HEK293 (cell line): ENCODE results near the gene FSTL4.

Experiments
- CTCF ChIA-PET: fragments of 350-600 bp; formaldehyde crosslinking; extraction: SDS; loops from one replicate; lab custom pipeline; 2021; ENCODE audit warnings: antibody characterized with exemption; lab: Yijun Ruan, JAX
- POLR2A ChIA-PET: fragments of 300-600 bp; formaldehyde crosslinking; extraction: SDS; loops from one replicate; lab custom pipeline; 2020; ENCODE audit warnings: antibody characterized with exemption, inconsistent platforms; lab: Yijun Ruan, JAX
- H3K27ac ChIP-seq: fragments of 200-500 bp; sonication (Bioruptor generic); 2 replicates; pipeline ENCODE4 v1.5.1; 2014; ENCODE audit warnings: low read depth, low read length, control low read depth, inconsistent platforms; ENCODE audit errors: extremely low read depth
- H3K36me3 ChIP-seq, 2 experiments: fragments of 200-500 bp in 1 of 2; sonication (Bioruptor generic) in 1 of 2; 1 replicate in 1 of 2; 2 replicates in 1 of 2; pipeline ENCODE4 v1.5.1; 2014 to 2017; ENCODE audit warnings: inconsistent platforms in 2 of 2, low read length in 2 of 2; ENCODE audit not compliant: control insufficient read depth in 2 of 2, insufficient read depth in 1 of 2
- H3K4me1 ChIP-seq: fragments of 200-500 bp; sonication (Bioruptor generic); 2 replicates; pipeline ENCODE4 v1.5.1; 2014; ENCODE audit warnings: mild to moderate bottlenecking, low read length, inconsistent platforms; ENCODE audit not compliant: control insufficient read depth, insufficient read depth
- H3K4me3 ChIP-seq: 2 replicates; pipeline ENCODE4 v1.5.1; 2011; ENCODE audit warnings: low read depth, mild to moderate bottlenecking, control low read depth, low read length, moderate library complexity
- H3K9me3 ChIP-seq: fragments of 200-500 bp; sonication (Bioruptor generic); 2 replicates; pipeline ENCODE4 v1.5.1; 2014; ENCODE audit warnings: low read depth, low read length, inconsistent platforms; ENCODE audit not compliant: control insufficient read depth, insufficient read depth
- GLIS2 ChIP-seq: fragments of 450-650 bp; formaldehyde crosslinking; IDR thresholded peaks from 2 replicates; pipeline ENCODE4 v1.5.1; 2016; ENCODE audit warnings: missing biosample characterization, missing genetic modification characterization
- KLF8 ChIP-seq: fragments of 450-650 bp; formaldehyde crosslinking; IDR thresholded peaks from 2 replicates; pipeline ENCODE4 v1.5.1; 2016; ENCODE audit warnings: missing biosample characterization, missing genetic modification characterization
- MEIS1 ChIP-seq: sonication (generic); formaldehyde crosslinking; IDR thresholded peaks from 2 replicates; pipeline ENCODE4 v1.8.1; 2022; ENCODE audit warnings: missing genetic modification reagents, mild to moderate bottlenecking, borderline replicate concordance
- MYNN ChIP-seq: fragments of 450-650 bp; formaldehyde crosslinking; IDR thresholded peaks from 2 replicates; pipeline ENCODE4 v1.5.1; 2016; ENCODE audit warnings: missing biosample characterization, missing genetic modification characterization, borderline replicate concordance
- PRDM10 ChIP-seq: fragments of 450-650 bp; formaldehyde crosslinking; IDR thresholded peaks from 2 replicates; pipeline ENCODE4 v1.5.1; 2016; ENCODE audit warnings: missing biosample characterization, missing genetic modification characterization
- REPIN1 ChIP-seq: fragments of 450-650 bp; formaldehyde crosslinking; IDR thresholded peaks from 2 replicates; pipeline ENCODE4 v1.5.1; 2017; ENCODE audit warnings: missing biosample characterization, missing genetic modification characterization, low read depth
- SP7 ChIP-seq: fragments of 450-650 bp; formaldehyde crosslinking; IDR thresholded peaks from 2 replicates; pipeline ENCODE4 v1.5.1; 2016; ENCODE audit warnings: missing biosample characterization, missing genetic modification characterization
- ZBTB17 ChIP-seq: fragments of 450-650 bp; formaldehyde crosslinking; IDR thresholded peaks from 2 replicates; pipeline ENCODE4 v1.5.1; 2016; ENCODE audit warnings: missing biosample characterization, missing genetic modification characterization
- ZBTB21 ChIP-seq: fragments of 450-650 bp; formaldehyde crosslinking; IDR thresholded peaks from 2 replicates; pipeline ENCODE4 v1.5.1; 2017; ENCODE audit warnings: missing biosample characterization, missing genetic modification characterization
- ZNF146 ChIP-seq: fragments of 450-650 bp; formaldehyde crosslinking; IDR thresholded peaks from 2 replicates; pipeline ENCODE4 v1.5.1; 2016; ENCODE audit warnings: missing biosample characterization, missing genetic modification characterization
- ZNF335 ChIP-seq: fragments of 450-650 bp; formaldehyde crosslinking; conservative IDR thresholded peaks from 2 replicates; pipeline ENCODE4 v1.5.1; 2016; ENCODE audit warnings: missing biosample characterization, missing genetic modification characterization
- ZNF366 ChIP-seq: fragments of 450-650 bp; formaldehyde crosslinking; conservative IDR thresholded peaks from 2 replicates; pipeline ENCODE4 v1.5.1; 2016; ENCODE audit warnings: missing biosample characterization, missing genetic modification characterization
- ZNF48 ChIP-seq: fragments of 450-650 bp; formaldehyde crosslinking; IDR thresholded peaks from 2 replicates; pipeline ENCODE4 v1.5.1; 2016; ENCODE audit warnings: missing biosample characterization, missing genetic modification characterization
- ZNF510 ChIP-seq: fragments of 450-650 bp; formaldehyde crosslinking; IDR thresholded peaks from 2 replicates; pipeline ENCODE4 v1.5.1; 2018; ENCODE audit warnings: mild to moderate bottlenecking, missing genetic modification characterization, missing biosample characterization; ENCODE audit not compliant: insufficient replicate concordance
- ZNF521 ChIP-seq: fragments of 450-650 bp; formaldehyde crosslinking; IDR thresholded peaks from 2 replicates; pipeline ENCODE4 v1.5.1; 2017; ENCODE audit warnings: missing biosample characterization, mild to moderate bottlenecking, missing genetic modification characterization
- ZNF544 ChIP-seq: fragments of 450-650 bp; formaldehyde crosslinking; IDR thresholded peaks from 2 replicates; pipeline ENCODE4 v1.5.0; 2017; ENCODE audit warnings: missing biosample characterization, missing genetic modification characterization
- ZNF610 ChIP-seq: fragments of 450-650 bp; formaldehyde crosslinking; IDR thresholded peaks from 2 replicates; pipeline ENCODE4 v1.5.1; 2016; ENCODE audit warnings: missing biosample characterization, missing genetic modification characterization, borderline replicate concordance
- ZNF623 ChIP-seq: fragments of 450-650 bp; formaldehyde crosslinking; IDR thresholded peaks from 2 replicates; pipeline ENCODE4 v1.5.1; 2016; ENCODE audit warnings: missing biosample characterization, missing genetic modification characterization
- ZNF639 ChIP-seq: fragments of 450-650 bp; formaldehyde crosslinking; IDR thresholded peaks from 2 replicates; pipeline ENCODE4 v1.5.1; 2016; ENCODE audit warnings: missing biosample characterization, missing genetic modification characterization
- ZNF654 ChIP-seq: fragments of 450-650 bp; formaldehyde crosslinking; IDR thresholded peaks from 2 replicates; pipeline ENCODE4 v1.5.1; 2016; ENCODE audit warnings: low read depth, missing biosample characterization, missing genetic modification characterization
- ZNF768 ChIP-seq: fragments of 450-650 bp; formaldehyde crosslinking; IDR thresholded peaks from 2 replicates; pipeline ENCODE4 v1.5.1; 2018; ENCODE audit warnings: missing biosample characterization, mild to moderate bottlenecking, missing genetic modification characterization
- ZNF791 ChIP-seq: fragments of 450-650 bp; formaldehyde crosslinking; IDR thresholded peaks from 2 replicates; pipeline ENCODE4 v1.5.1; 2016; ENCODE audit warnings: missing biosample characterization, missing genetic modification characterization
- ZNF843 ChIP-seq: fragments of 450-650 bp; formaldehyde crosslinking; IDR thresholded peaks from 2 replicates; pipeline ENCODE4 v1.5.1; 2016; ENCODE audit warnings: missing biosample characterization, missing genetic modification characterization

Gene FSTL4

GRCh38 chr5:133440467-133441115 is 171.8 kb downstream of the FSTL4 start:
- Histone ChIP-seq H3K36me3 (no peaks in the 10 kb centered on the region), H3K4me3 (no peak overlapping the region), H3K27ac (no peak overlapping the region)
- POLR2A ChIA-PET: no interaction called here
- CTCF ChIA-PET: interaction anchor here (0.7 to 4.0 kb wide), 2 partner anchors 16 to 428 kb away, joined by 3 to 31 read pairs; no protein-coding TSS in a partner anchor
- TF ChIP-seq ZNF521 (no peak), ZNF510 (tag by site-specific recombination) (no peak), REPIN1 (tag by site-specific recombination) (no peak), KLF8 (tag by site-specific recombination) (no peak), ZNF791 (tag by site-specific recombination) (no peak), ZNF639 (tag by site-specific recombination) (no peak), ZNF843 (tag by site-specific recombination) (no peak), MYNN (no peak), SP7 (tag by site-specific recombination) (no peak), ZNF544 (tag by site-specific recombination) (no peak), GLIS2 (tag by site-specific recombination) (no peak)
- TF ChIP-seq, all 188 proteins: peak for 0
- Histone ChIP-seq H3K4me1 (no peaks in the 10 kb centered on the region), H3K9me3 (no peaks in the 10 kb centered on the region)

- POLR2A ChIA-PET: no interaction called here
- Histone ChIP-seq H3K27ac (no peak overlapping the region), H3K9me3 (no peaks in the 10 kb centered on the region), H3K4me3 (no peak overlapping the region), H3K36me3 (no peaks in the 10 kb centered on the region), H3K4me1 (no peaks in the 10 kb centered on the region)
- CTCF ChIA-PET: interaction anchor here (0.7 to 4.0 kb wide), 2 partner anchors 15 to 429 kb away, joined by 3 to 31 read pairs; no protein-coding TSS in a partner anchor
- TF ChIP-seq ZBTB17 (tag by site-specific recombination) (no peak), ZNF146 (tag by site-specific recombination) (no peak), ZNF610 (tag by site-specific recombination) (no peak), ZNF639 (tag by site-specific recombination) (no peak), ZNF335 (tag by site-specific recombination) (no peak), ZNF654 (tag by site-specific recombination) (no peak), ZNF366 (tag by site-specific recombination) (no peak), ZBTB21 (tag by site-specific recombination) (no peak), ZNF768 (tag by site-specific recombination) (no peak), PRDM10 (tag by site-specific recombination) (no peak), MEIS1 (CRISPR knock-in tag) (no peak), ZNF623 (tag by site-specific recombination) (no peak), ZNF48 (no peak)
Observed at GRCh38 chr5:133439859-133440258, 172.5 kb downstream of the FSTL4 start.
